Stimulated activated CD4-positive, alpha-beta T cell treated with anti-CD3 and anti-CD28 coated beads, Interleukin-4, amount 100 ng/mL, for 24 hours (primary cell): ENCODE results near the gene ATP8B3.

ENCODE experiments used
- DNase-seq: peaks from one replicate; pipeline ENCODE4 v3.0.0-alpha.2; 2020

Gene ATP8B3

GRCh38 chr19:1836458-1837221 is 24.6 kb upstream of the ATP8B3 start:
- no peak for DNase-seq

- DNase-seq: no peak
These were observed 21.5 kb upstream of the ATP8B3 start for GRCh38 chr19:1833540-1833939.

GRCh38 chr19:1832046-1832663 is 20.1 kb upstream of the ATP8B3 start:
- DNase-seq: no peak

- no peak for DNase-seq
These were observed 18.9 kb upstream of the ATP8B3 start for GRCh38 chr19:1830978-1831377.

GRCh38 chr19:1830568-1830967 is 18.5 kb upstream of the ATP8B3 start:
- DNase-seq: no peak

GRCh38 chr19:1829958-1830357 is 17.9 kb upstream of the ATP8B3 start:
- DNase-seq: no peak

GRCh38 chr19:1828279-1829238 is 16.5 kb upstream of the ATP8B3 start:
- no peak for DNase-seq

GRCh38 chr19:1827566-1828278 is 15.6 kb upstream of the ATP8B3 start:
- no peak for DNase-seq

GRCh38 chr19:1826557-1827521 is 14.8 kb upstream of the ATP8B3 start:
- no peak for DNase-seq

GRCh38 chr19:1825909-1826556 is 14.0 kb upstream of the ATP8B3 start:
- peak; percentile 80 for DNase-seq

- DNase-seq: no peak
These were observed 12.2 kb upstream of the ATP8B3 start for GRCh38 chr19:1824252-1824622.

- DNase-seq: no peak
These were observed 11.6 kb upstream of the ATP8B3 start for GRCh38 chr19:1823539-1824251.

- DNase-seq: no peak
These were observed 10.9 kb upstream of the ATP8B3 start for GRCh38 chr19:1823020-1823419.

GRCh38 chr19:1822210-1822609 is 10.1 kb upstream of the ATP8B3 start:
- no peak for DNase-seq

GRCh38 chr19:1819341-1820255 is 7.5 kb upstream of the ATP8B3 start:
- no peak for DNase-seq

- no peak for DNase-seq
These were observed 6.6 kb upstream of the ATP8B3 start for GRCh38 chr19:1818549-1819195.

- DNase-seq: no peak
These were observed 5.6 kb upstream of the ATP8B3 start for GRCh38 chr19:1817553-1818179.
